ENCODE results near the gene GALNT16. TPM values are rescaled to one million over a fixed set of nuclear protein-coding genes. Genes with fewer than 3 reads are reported as not detected.
A peak's percentile ranks its signal among the peaks of the same experiment; 100 is the strongest.

The GALNT16 gene
- total RNA-seq, 1 donor from 2014 or later, result 0.96 TPM

DNA sequence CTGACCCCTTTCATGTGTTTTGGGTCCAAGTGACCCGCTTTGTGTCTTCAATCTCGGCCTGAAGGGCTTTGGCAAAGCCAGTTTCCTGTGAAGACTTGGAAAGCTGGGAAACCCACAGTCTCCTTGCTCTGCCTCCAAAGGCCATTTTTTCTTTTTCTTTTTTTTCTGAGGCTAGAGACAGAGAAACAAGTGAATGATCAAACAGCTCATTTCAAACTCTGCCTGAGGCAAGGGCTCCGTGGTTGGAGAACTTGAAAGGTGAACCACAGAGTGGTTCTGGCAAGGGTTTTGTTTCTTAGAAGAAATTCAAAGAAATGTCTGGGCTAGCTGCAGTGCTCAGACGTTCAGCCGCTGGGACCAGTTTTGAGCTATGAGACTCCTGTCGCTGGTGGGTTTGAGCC, 75.4 kb downstream of the GALNT16 start:
- DNase-seq (ENCODE audit: low spot score), result peak; percentile 19

DNA sequence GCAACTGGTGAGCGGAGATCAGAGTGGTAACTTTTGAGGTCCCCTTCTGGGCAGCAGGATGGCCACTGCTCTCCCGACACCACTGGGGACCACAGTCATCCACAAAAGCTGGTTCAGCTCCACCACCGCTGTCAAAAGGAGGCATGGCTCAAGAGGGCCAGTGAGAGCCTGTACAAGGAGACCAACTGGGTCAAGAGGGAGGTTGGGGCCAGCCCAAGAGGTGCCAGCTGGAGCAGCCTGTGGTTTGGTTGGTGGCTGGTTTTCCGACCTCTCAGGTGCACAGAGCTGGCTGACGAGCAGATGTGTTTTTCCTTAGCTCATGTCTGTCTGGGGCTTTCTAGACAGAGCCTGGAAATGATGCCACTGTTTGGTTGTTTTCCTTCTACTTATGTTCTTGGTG, 78.0 kb downstream of the GALNT16 start:
- no peak for DNase-seq (ENCODE audit: low spot score)

DNA sequence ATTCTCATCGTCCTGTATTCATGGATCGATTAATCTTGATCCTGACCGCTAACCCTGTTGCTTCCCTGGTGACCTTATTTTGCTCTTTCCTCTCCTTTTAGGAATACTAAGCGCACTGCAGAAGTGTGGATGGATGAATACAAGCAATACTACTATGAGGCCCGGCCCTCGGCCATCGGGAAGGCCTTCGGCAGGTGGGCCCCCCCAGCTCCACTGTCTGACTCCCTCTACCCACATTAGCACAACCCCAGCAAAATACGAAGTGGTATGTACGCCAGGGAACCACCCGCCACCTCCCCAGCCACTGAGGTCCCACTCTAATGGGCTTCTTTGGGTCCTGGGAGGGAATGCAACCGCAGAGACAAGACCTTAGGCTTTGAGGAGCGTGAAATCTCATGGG, 79.5 kb downstream of the GALNT16 start:
- DNase-seq (ENCODE audit: low spot score), result no peak

DNA sequence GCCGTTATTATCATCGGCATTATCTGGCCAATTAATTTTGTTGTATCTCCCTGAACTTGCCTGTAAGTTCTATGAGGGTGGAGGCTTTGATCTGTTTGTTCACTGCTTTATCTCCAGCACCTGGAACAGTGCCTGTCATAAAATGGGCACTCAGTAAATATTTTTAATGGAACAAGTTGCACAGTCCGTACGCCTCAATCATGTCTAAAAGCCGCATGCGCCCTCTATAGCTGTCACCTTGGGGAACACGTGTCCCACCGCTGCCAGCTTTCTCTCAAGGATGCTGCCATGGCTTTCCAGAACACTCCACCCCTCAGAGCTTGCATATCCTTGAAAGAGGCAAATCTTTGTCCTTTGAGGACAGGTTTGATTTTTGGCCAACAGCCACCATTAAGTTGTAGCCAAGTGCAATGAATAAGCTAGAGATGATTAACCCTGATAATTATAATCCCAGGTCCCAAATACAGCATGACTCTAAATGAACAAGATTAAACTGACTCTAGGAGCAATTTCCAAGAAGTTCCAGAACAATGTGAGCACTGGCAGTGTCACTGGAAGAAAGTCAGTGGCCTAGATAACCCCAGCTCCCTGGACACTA, 83.1 kb downstream of the GALNT16 start:
- no peak for DNase-seq (ENCODE audit: low spot score)

DNA sequence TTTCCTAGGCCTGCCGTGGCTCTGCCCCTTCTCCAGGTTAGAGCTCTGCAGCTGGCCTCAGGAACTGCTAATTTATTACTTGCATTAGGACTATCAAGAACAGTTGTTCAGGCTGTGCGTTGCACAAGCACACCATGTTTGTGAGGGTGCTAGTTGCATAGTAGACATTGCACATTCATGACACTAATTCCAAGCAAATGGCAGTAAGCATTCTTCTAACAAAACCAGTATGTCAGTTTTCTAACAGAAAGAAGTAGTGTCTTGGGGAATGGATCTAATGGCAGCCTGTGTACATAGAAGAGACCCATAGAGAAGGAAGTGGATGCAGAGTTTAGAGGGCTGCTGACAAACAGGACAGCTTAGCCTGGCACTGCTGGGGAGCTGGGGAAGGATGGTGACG, 84.2 kb downstream of the GALNT16 start:
- DNase-seq (ENCODE audit: low spot score), result no peak

DNA sequence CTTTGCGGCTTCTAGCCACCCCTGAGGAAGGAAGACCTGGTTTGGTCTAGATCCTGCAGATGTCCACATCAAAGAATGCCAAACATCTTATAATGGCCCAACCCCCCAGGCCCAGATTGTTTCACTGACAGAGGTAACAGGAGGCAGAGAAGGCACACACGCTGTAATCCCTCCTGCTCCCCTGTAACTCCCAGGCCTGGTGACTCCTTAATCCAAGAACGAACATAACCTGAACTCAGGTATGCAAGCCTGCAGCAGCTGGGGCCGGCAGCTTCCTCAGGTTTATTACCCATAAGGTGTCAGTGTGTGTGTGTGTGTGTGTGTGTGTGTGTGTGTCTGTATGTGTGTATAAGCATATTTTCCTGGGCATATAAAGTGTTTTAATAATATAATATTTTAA, 85.4 kb downstream of the GALNT16 start:
- DNase-seq (ENCODE audit: low spot score), result no peak

DNA sequence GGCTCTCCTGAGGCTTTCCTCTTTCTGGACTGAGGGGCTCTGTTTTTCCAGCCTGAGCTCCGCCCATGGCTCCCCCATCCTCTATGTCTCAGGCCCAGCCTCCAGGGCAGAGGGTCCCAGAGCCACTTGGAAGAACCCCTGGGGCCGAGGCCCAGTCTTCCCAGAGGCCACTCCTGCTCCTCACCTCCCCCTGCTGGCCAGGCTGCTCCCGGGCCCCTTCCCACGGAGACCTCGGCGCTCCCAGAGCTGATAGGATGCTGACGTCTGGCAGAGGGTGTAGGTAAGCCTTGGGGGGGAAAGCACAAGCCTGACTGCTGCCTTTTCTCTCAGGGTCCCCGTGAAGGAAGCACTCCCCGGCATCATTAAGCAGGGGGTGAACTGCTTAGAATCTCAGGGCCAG, 86.8 kb downstream of the GALNT16 start:
- DNase-seq (ENCODE audit: low spot score), result no peak

DNA sequence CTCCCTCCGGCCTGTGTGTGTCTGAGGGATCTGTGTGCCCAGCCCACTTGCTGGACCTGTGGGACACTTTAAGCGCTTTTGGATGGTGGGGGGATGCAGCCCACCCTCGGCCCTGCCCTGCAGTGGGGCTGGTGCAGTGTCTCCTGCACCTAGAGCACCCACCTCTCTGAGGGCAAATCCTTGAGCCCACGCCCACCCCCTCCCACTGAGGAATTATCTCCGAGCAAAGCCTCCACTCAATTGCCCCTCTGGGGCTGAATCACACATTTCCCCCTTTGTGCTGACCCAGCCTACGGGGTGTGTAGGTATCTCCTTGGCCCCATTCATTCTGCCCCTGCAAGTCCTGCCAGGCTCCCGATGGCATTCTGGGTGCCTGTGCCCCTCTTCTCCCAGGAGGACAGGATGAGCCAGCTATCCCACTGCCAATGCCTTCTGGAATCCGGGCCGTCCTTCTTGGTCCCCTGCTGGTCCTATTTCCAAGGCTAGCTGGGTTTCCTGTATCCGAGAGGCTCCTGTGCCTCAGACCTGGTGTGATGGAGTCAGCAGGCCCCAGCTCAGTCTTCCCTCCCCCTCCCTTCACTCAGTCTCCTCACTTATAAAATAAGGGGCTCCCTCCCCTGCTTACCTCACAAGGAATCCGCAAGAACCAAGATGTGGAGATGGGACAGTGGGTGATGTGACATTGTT, 89.3 kb downstream of the GALNT16 start:
- no peak for DNase-seq (ENCODE audit: low spot score)

DNA sequence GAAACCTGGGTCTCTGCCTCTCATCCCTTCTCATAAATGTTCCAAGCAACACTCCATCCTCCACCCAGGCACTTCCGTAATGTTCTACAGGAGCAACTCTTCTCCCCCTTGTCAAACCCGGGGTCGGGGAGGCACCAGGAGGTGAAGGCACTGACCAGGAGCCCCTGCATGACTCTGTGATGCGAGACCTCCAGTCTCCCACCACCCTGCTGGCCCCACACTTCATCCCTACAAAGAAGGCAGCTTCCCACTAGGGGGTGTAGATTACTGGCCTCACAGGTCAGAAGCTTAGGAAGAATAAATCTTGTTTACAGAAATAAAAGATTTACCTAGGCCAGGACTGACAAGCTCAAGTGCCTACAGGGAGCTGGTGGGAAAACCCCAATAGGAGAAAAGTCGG, 90.9 kb downstream of the GALNT16 start:
- no peak for DNase-seq (ENCODE audit: low spot score)

DNA sequence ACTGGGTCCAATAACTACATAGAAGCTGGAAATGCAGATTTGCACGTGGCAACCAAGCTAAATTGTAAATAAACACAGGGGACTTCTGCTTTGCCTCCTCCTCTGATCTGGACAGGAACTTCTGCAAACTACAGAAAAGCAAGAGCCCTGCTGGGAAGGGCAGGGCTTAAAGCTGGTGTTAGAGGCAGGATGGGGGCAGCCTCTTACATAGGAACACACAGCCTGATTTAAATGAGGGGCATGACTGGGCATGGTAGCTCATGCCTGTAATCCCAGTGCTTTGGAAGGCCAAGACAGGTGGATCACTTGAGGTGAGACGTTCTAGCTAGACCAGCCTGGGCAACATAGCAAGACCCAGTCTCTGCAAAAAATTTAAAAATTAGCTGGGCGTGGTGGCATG, 91.4 kb downstream of the GALNT16 start:
- no peak for DNase-seq (ENCODE audit: low spot score)

DNA sequence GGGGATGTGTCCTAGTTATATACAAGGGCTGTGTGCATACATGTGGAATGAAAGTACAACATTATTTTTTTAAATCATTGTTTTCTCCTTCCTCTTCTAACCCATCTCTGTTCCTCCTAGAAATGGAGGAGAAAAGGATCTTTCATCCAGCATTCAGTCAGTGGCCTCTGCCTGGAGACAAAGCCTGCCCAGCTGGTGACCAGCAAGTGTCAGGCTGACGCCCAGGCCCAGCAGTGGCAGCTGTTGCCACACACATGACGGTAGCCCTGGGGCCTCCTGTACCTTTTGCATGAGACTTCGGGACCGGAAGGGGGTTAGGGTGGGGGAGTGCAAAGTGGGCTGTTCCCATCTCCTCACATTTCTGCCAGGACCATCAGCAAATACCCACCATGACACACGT, 92.0 kb downstream of the GALNT16 start:
- DNase-seq (ENCODE audit: low spot score), result no peak

DNA sequence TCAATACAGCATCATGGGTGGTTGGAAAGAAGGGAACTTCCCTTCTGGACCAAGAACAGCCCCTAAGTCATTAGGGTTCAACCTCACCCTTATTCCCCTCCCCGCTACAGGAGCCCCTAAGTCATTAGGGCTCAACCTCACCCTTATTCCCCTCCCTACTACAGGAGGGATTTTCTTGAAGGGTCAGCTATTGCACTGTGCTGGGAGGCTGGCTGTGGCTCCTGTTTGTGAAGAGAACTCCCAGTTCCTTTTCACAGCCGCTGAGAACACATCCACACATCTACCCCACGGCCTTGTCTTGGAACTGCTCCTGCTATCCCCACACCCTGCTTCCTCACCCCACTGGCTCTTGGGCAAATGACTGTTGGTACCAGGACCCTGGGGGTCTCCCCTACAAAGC, 93.2 kb downstream of the GALNT16 start:
- no peak for DNase-seq (ENCODE audit: low spot score)

DNA sequence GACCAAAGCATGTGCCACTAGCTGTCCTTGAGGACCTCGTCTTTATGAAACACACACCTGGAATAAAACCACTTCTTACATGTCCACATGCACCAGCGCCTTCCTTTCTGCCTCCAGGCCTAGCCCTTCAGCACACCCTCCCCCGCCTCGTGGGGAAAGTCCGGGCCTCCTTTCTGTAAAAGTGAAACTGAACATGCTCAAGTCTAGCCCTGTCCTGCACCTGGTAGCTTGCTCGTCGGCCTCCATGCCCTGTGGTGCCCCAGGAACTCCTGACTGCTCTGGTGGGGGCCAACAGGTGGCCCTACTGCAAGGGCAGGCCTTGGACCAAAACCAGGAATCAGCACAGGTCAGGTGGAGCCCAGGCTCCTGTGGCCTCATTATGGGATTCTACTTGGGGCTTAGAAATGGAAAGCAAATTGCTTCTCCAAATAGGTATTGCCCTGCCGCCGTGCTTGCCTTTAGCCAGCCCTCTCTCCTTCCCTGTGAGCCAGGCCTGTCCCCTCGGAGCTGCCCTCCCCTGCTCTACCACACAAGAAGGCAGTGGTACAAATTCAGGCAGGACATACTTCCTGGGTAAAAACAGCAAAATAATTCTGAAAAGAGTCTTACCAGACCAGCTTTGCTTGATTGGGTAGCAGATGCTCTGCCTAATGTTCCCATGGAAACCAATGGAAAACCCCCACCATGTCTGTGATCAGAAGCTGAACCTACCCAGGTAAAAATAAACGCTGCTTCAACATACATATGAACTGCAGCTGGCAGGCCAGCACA, 94.6 kb downstream of the GALNT16 start:
- no peak for DNase-seq (ENCODE audit: low spot score)

DNA sequence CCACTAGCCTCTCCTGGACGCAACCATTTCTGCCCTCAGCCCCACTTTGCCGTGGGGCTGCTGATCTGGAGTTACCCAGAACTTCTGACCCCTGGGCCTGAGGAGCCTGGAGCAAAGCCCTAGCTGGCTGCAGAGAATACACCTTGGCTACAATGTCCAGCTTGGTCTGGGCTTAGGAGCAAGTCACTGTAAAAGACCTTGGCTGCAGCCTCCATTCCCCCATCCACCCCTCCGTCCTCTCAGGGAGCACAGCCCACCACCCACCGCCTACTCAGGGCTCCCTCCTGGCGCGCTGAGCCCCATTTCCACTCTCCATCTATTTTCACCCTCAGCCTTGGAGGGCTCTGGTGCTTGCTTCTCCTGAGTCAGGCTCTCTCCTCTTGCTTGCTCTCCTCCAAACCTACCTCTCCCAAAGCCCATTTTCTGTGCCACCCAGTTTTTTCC, 95.2 kb downstream of the GALNT16 start:
- DNase-seq (ENCODE audit: low spot score), result no peak

DNA sequence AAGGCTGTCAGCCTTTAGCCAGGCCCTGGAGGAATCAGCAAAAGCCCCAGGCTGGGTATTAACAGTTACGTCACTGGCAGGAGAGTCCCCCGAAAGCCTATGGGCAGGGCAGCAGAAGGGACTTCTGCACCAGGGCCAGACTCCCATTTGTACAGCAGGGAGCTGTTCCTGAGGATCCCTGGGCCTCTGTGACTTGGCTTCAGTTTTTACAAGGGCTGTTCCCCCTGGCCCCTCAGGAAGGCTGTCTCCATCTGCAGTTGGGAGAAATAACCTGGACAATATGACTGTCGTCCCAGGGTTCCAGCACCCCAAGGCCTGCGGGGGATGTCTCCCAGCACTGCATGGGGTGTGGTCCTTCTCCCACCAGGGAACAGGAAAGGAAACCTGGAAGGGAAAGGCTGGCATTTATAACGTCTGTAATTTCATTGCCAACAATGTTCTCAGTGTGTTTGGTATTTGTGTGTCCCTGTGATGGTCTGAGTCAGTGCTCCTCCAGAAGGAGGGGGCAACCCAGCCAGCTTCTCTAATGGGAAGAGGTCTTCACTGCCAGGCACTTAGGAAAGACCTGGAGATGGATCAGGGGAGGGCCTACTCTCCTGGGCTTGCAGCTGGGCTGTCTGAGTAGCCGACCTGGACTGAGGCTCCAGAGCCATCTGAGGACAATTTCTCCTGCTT, 95.8 kb downstream of the GALNT16 start:
- DNase-seq (ENCODE audit: low spot score), result peak; percentile 76

DNA sequence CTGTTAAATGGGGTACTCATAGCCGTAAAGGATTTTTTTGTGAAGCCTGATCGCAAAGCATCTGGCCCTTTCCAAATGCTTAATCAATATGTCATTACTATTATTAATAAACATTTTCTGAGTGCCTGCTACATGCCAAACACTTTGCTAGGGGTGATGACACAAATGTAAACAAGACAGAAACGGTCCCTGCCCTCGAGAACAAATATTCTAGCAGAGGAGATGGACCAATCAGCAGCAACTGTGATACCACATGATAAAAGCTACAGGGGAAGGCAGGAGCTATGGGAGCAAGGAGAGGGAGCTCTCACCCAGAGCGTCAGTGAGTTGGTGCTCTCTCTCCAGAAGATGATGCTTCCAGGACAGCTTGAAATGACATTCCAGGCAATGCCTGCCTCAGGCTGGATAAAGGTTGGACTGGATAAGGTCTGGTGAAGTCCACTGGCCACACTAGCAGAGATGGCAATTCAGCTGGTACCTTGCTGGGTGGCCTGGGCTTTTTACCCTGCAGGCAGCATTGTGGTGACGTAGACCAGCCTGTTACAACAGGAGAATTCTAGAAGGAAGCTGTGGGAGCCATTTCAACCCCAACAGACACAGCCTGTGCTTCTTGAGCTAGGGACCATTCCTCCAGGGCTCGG, 97.1 kb downstream of the GALNT16 start:
- DNase-seq (ENCODE audit: low spot score), result no peak

DNA sequence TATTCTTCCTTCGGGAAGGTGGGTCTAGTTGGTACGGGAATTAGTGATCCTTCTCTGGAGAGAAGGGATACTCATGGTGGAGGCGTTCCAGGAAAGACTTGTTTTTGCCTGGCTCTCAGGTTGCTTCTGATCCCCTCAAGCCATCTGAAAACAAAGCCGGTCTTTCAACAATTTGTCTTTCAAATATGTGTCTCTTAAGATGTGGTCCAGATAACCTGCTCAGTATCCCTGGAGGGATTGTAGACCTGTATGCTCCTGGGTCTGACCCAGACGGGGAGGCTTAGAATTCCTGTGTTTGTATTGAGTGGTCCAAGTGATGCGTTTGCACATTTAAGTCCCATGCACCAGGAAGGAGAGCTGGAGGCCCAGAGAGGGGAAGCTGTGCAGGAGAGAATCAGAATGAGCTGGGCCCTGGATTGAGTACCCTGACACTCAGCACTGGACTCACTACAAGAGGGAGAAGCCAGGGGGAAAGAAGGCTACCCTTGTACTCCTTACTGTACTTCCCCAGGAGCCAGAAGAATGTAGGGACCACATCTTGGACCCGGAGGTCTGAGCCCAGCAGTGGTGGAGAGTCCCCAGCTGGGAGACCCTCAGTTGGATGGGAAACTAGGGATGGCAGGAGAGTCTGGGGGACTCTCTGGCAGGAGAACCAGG, 97.7 kb downstream of the GALNT16 start:
- no peak for DNase-seq (ENCODE audit: low spot score)

DNA sequence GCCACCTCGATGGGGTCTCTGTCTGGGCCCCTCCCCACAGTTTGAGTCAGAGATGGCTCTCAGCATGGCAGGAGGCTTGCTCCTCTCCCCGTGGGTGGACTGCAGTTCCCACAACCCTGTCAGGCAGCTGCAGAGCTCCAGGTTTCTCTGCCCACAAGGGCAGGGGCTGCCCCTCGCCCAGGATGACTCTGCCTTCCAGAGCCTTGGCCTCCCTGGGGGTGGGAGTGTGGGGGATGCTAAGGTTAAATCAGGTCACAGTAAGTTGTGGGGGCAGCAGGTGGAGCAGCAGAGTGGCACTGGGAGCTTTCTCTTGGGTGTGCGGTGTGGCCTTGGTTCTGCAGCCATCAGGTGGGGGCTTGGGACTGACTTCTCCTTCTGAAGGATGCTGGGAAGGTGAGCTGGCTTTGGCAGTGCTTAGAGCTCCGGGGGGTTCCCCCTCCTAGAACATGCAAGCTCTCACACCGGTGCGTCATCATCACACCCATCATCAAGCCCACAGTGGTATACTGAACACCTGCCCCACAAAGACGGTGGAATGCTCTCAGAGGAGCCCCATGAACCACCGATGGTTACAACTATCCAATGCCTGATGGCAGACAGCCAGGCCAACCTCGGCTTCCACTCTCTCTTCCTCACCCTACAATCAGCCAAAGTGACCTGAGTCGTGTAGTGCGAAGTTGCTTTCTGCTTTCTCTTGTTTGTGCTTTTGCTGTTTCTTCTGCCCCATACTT, 98.4 kb downstream of the GALNT16 start:
- DNase-seq (ENCODE audit: low spot score), result no peak

DNA sequence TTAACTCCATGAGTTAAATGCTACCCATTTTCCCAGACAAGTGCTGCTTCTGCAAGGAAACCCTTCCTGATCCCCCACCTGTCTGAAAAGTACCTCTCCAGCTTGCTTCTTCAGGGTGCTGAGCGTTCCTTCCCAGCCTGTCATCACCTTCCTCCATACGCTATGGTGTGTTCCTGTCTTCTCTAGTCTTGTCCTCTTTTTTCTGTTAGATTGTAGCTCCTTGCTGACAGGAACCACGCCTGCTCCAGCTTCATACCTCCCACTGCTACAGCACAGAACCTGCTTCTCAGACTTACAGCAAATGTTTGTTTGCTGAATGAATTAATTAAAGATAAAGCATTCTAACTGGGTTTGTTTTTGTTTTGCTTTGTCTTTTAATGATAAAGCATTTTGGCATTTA, 99.0 kb downstream of the GALNT16 start:
- no peak for DNase-seq (ENCODE audit: low spot score)

DNA sequence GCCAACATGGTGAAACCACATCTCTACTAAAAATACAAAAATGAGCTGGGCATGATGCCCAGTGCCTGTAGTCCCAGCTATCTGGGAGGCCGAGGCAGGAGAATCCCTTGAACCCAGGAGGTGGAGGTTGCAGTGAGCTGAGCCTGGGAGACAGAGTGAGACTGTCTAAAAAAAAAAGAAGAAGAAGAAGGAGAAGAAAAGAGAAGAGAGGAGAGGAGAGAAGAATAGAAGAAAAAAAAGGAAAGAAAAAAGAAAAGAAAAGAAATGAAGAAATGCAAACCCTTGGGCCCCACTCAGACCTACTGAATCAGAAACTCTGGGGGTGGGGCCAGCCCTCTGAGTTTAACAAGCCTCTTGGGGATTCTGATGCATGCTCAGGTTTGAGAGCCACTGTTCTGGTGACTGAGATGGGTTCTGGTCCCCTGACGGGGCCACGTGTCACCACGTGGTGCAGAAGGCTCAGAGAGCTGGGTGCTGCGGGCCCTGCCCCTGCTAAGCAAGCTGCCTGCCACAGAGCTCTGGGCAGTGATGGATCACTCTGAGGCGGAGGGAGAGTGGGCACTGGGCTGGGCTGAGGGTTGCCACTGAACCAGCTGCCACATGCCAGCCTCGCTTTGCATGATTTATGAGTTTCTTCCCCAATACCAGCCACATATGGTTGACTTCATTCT, 100.6 kb downstream of the GALNT16 start:
- no peak for DNase-seq (ENCODE audit: low spot score)

All from umbilical cord (tissue), 2 donors.